ENCODE measurements around the gene SIRT2.

GRCh38 chr19:38867171-38867780 lies 32.1 kb downstream of the SIRT2 start:
- TF ChIP-seq FOXK2 (IDR thresholded peaks at IDR 0.05) (no peak), FOXM1 (IDR thresholded peaks at IDR 0.05; ENCODE audit: borderline replicate concordance) (no peak), SUZ12 (IDR thresholded peaks at IDR 0.05) (no peak), NFRKB (IDR thresholded peaks at IDR 0.05) (no peak), SP1 (IDR thresholded peaks at IDR 0.05) (no peak), BHLHE40 (IDR thresholded peaks at IDR 0.05; ENCODE audit: borderline replicate concordance) (no peak)

Data from HEK293T (cell line).